Osteocyte (in vitro differentiated cells): ENCODE measurements around the gene DIP2C. TPM values are rescaled to one million over a fixed set of nuclear protein-coding genes. Genes with fewer than 3 reads are reported as not detected.
"Not testable (repeated sequence)": the region's sequence is repeated elsewhere in the genome, so short reads cannot be mapped to it uniquely, and the experiment has no call there.

ENCODE experiments used
- DNase-seq: peaks from one replicate; pipeline ENCODE4 v3.0.0; 2021; ENCODE audit warnings: mixed read lengths; ENCODE audit not compliant: unreplicated experiment; ENCODE audit errors: extremely low spot score
- H3K27ac Mint-ChIP-seq: one replicate; pipeline ENCODE4 v1.8.0; 2021; ENCODE audit warnings: mild to moderate bottlenecking, mixed read lengths; ENCODE audit not compliant: unreplicated experiment
- H3K27me3 Mint-ChIP-seq: one replicate; pipeline ENCODE4 v1.8.0; 2021; ENCODE audit warnings: mixed read lengths; ENCODE audit not compliant: unreplicated experiment
- H3K36me3 Mint-ChIP-seq: one replicate; pipeline ENCODE4 v1.8.0; 2021; ENCODE audit warnings: mixed read lengths; ENCODE audit not compliant: unreplicated experiment
- H3K4me1 Mint-ChIP-seq: one replicate; pipeline ENCODE4 v1.8.0; 2021; ENCODE audit warnings: mixed read lengths; ENCODE audit not compliant: unreplicated experiment
- H3K4me3 Mint-ChIP-seq: one replicate; pipeline ENCODE4 v1.8.0; 2021; ENCODE audit warnings: mild to moderate bottlenecking, moderate library complexity, mixed read lengths; ENCODE audit not compliant: unreplicated experiment
- H3K9me3 Mint-ChIP-seq: one replicate; pipeline ENCODE4 v1.8.0; 2021; ENCODE audit warnings: mixed read lengths; ENCODE audit not compliant: unreplicated experiment
- total RNA-seq: library from RNA; stranded (reverse); gene quantifications from 2 replicates; pipeline ENCODE4 v1.2.1, GENCODE V29; 2021
- TF ChIP-seq, protein P1 (sequence below): fragments of 200-600 bp; sonication (generic); IDR thresholded peaks from 2 replicates; pipeline ENCODE4 v1.5.0; 2021; ENCODE audit warnings: antibody characterized with exemption, mild to moderate bottlenecking, moderate library complexity

Gene DIP2C
- total RNA-seq, 1 donor from 2014 or later, result 36.8 TPM

DNA sequence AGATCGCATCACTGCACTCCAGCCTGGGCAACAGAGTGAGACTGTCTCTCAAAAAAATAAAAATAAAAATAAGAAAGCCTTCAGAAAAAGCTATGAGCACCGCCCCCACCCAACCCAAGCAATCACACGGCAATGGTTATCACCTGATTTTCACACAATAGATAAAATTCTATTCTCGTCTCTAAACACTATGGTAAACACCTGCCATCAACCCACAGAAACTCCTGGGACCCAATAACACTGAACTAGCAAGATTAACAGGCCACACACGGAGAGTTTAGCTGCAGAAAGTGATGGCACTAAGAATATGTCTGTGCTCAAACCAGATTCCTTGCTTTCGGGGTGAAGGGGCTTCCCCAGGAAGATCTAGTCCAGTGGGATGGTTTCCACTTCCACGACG lies 173.8 kb downstream of the DIP2C start:
- TF ChIP-seq, protein P1, sequence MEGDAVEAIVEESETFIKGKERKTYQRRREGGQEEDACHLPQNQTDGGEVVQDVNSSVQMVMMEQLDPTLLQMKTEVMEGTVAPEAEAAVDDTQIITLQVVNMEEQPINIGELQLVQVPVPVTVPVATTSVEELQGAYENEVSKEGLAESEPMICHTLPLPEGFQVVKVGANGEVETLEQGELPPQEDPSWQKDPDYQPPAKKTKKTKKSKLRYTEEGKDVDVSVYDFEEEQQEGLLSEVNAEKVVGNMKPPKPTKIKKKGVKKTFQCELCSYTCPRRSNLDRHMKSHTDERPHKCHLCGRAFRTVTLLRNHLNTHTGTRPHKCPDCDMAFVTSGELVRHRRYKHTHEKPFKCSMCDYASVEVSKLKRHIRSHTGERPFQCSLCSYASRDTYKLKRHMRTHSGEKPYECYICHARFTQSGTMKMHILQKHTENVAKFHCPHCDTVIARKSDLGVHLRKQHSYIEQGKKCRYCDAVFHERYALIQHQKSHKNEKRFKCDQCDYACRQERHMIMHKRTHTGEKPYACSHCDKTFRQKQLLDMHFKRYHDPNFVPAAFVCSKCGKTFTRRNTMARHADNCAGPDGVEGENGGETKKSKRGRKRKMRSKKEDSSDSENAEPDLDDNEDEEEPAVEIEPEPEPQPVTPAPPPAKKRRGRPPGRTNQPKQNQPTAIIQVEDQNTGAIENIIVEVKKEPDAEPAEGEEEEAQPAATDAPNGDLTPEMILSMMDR, result no peak
- H3K27me3 Mint-ChIP-seq, result no peaks in the 10 kb centered on the region
- peaks cover 26% of the 10 kb centered on the region for H3K4me1 Mint-ChIP-seq
- no peak overlapping the region for H3K27ac Mint-ChIP-seq
- no peak for DNase-seq
- no peak overlapping the region for H3K4me3 Mint-ChIP-seq
- H3K9me3 Mint-ChIP-seq, result no peaks in the 10 kb centered on the region
- H3K36me3 Mint-ChIP-seq, result no peaks in the 10 kb centered on the region

DNA sequence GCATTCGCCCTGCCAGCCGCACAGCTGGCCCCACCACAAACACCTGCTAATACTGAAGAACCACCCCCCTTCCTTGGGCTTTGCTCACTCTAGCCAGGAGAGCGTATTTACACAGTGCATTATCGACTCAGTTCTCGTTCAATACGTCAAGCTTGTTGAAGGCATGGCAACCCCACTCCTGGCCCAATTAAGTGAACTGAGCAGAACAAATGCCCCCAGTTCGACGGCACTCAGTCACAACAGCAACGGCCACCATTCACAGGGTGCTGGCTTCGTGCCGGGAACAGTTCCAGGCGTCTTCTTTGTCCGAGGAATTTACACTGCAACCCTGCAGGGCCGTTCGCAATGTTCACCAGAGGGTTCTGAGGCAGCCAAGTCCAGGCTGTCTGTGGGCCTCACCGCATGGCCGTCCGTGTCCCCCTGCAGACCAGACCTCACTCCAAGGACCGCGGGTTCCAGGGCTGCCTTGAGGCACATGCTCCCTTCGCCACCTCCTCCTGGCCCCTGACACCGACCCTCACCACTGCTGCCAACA lies 175.3 kb downstream of the DIP2C start:
- no peak overlapping the region for H3K4me3 Mint-ChIP-seq
- H3K4me1 Mint-ChIP-seq, result peaks cover 16% of the 10 kb centered on the region
- TF ChIP-seq, protein P1, result no peak
- H3K27ac Mint-ChIP-seq, result no peak overlapping the region
- H3K9me3 Mint-ChIP-seq, result no peaks in the 10 kb centered on the region
- no peaks in the 10 kb centered on the region for H3K27me3 Mint-ChIP-seq
- DNase-seq, result no peak
- H3K36me3 Mint-ChIP-seq, result no peaks in the 10 kb centered on the region

DNA sequence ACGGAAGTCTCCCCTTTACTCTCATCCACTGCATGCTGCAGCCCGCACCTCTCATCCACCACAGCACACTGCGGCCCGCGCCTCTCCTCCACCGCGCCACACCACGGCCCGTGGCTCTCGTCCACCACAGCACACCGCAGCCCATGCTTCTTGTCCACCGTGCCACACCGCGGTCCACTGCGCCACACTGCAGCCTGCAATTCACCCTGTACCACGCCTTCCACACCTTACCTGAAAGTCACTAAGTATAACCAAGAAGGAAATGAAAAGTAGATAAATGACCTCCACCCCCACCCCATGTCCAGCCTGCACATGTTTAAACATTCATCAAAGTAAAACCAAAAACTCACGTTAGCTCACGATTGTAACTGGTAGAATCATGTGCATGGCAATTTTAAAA lies 176.1 kb downstream of the DIP2C start:
- Mint-ChIP-seq H3K27me3 (no peaks in the 10 kb centered on the region), H3K9me3 (no peaks in the 10 kb centered on the region), H3K4me3 (no peak overlapping the region), H3K36me3 (no peaks in the 10 kb centered on the region), H3K27ac (peak overlapping the region; percentile 32), H3K4me1 (peaks cover 14% of the 10 kb centered on the region)
- TF ChIP-seq, protein P1, result no peak
- DNase-seq, result no peak

DNA sequence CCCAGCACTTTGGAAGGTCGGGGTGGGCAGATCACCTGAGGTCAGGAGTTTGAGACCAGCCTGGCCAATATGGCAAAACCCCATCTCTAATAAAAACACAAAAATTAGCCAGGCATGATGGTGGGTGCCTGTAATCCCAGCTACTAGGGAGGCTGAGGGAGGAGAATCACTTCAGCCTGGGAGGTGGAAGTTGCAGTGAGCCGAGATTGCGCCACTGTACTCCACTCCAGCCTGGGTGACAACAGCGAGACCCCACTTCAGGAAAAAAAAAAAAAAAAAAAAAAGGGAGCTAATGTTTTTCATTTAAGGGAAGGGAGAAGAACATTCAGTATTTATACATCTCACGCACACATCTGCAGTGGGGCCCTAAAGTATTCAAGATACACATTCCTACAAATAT lies 176.8 kb downstream of the DIP2C start:
- H3K4me3 Mint-ChIP-seq, DNase-seq, H3K27me3 Mint-ChIP-seq, H3K9me3 Mint-ChIP-seq, H3K27ac Mint-ChIP-seq, H3K36me3 Mint-ChIP-seq: not testable (repeated sequence)
- H3K4me1 Mint-ChIP-seq, result peaks cover 14% of the 10 kb centered on the region

DNA sequence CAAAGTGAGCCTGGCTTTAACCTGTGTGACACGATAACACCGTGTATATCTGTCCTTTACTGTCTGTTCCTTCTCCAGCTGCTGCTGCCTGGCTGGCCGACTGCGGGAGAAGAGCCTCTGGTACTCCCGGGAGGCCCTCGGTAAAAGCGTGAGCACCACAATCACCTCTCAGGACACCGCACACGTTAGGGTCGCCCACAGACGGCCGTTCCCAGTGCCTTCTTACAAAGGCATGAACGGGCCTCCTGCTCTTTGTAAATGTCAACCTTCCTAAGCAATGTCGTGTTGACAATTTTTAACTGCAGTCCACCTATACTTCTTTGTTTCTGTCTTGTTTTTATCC lies 177.6 kb downstream of the DIP2C start:
- DNase-seq, result no peak
- H3K4me3 Mint-ChIP-seq, result no peak overlapping the region
- no peaks in the 10 kb centered on the region for H3K27me3 Mint-ChIP-seq
- peak overlapping the region; percentile 77 for H3K27ac Mint-ChIP-seq
- peaks cover 10% of the 10 kb centered on the region for H3K4me1 Mint-ChIP-seq
- H3K9me3 Mint-ChIP-seq, result no peaks in the 10 kb centered on the region
- H3K36me3 Mint-ChIP-seq, result peaks cover 4% of the 10 kb centered on the region
- TF ChIP-seq, protein P1, result no peak
